Glutamatergic neuron (in vitro differentiated cells): ENCODE data around the gene OSBPL8. TPM values are rescaled to one million over a fixed set of nuclear protein-coding genes. Genes with fewer than 3 reads are reported as not detected.

Experiments
- DNase-seq: peaks from one replicate; pipeline ENCODE4 v3.0.0; 2022
- H3K27ac Mint-ChIP-seq: one replicate; pipeline ENCODE4 v1.8.0; 2020; ENCODE audit warnings: mild to moderate bottlenecking, mixed read lengths, inconsistent platforms; ENCODE audit not compliant: unreplicated experiment
- H3K27me3 Mint-ChIP-seq: one replicate; pipeline ENCODE4 v1.8.0; 2020; ENCODE audit warnings: mild to moderate bottlenecking, moderate library complexity, mixed read lengths, inconsistent platforms; ENCODE audit not compliant: unreplicated experiment
- H3K36me3 Mint-ChIP-seq: one replicate; pipeline ENCODE4 v1.8.0; 2020; ENCODE audit warnings: mild to moderate bottlenecking, mixed read lengths, inconsistent platforms; ENCODE audit not compliant: unreplicated experiment
- H3K4me1 Mint-ChIP-seq: one replicate; pipeline ENCODE4 v1.8.0; 2020; ENCODE audit warnings: mild to moderate bottlenecking, low read depth, mixed read lengths, inconsistent platforms; ENCODE audit not compliant: unreplicated experiment
- H3K4me3 Mint-ChIP-seq: one replicate; pipeline ENCODE4 v1.8.0; 2020; ENCODE audit warnings: mild to moderate bottlenecking, mixed read lengths, inconsistent platforms; ENCODE audit not compliant: unreplicated experiment
- H3K9me3 Mint-ChIP-seq: one replicate; pipeline ENCODE4 v1.8.0; 2020; ENCODE audit warnings: mild to moderate bottlenecking, moderate library complexity, mixed read lengths, inconsistent platforms; ENCODE audit not compliant: unreplicated experiment
- total RNA-seq: library from RNA; stranded (reverse); fragmentation: NEBNext Ultra II Directional; extraction: Animal tissue kit (Norgen Biotek cat#: 25700); gene quantifications from one replicate; pipeline ENCODE4 v1.2.1, GENCODE V29; 2021; ENCODE audit not compliant: unreplicated experiment
- TF ChIP-seq, protein P1 (sequence below): fragments of 200-600 bp; sonication (generic); IDR thresholded peaks from one replicate; pipeline ENCODE4 v1.5.0; 2021; ENCODE audit not compliant: partially characterized antibody, unreplicated experiment

Gene OSBPL8
- total RNA-seq, 1 donor from 2014 or later: 162 TPM

DNA sequence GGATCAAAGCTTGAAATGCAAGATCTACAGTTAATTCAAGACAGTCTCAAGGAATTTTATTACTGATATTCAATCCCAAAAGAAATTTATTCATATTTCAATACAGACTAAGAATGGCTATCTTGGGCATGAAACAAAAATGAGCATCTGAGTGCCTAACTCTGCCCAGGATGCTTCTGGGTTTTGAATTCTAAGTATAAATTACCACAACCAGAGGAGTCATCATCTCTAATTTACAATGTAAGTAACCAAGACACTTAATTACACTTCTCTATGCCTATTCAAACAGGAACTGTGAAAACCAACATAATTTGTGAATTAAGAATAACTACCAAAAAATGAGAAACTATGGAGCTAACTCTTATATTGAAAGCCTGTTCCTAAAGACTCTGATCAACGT is 14.1 kb downstream of the OSBPL8 start:
- TF ChIP-seq, protein P1, sequence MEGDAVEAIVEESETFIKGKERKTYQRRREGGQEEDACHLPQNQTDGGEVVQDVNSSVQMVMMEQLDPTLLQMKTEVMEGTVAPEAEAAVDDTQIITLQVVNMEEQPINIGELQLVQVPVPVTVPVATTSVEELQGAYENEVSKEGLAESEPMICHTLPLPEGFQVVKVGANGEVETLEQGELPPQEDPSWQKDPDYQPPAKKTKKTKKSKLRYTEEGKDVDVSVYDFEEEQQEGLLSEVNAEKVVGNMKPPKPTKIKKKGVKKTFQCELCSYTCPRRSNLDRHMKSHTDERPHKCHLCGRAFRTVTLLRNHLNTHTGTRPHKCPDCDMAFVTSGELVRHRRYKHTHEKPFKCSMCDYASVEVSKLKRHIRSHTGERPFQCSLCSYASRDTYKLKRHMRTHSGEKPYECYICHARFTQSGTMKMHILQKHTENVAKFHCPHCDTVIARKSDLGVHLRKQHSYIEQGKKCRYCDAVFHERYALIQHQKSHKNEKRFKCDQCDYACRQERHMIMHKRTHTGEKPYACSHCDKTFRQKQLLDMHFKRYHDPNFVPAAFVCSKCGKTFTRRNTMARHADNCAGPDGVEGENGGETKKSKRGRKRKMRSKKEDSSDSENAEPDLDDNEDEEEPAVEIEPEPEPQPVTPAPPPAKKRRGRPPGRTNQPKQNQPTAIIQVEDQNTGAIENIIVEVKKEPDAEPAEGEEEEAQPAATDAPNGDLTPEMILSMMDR: no peak
- no peaks in the 10 kb centered on the region for H3K36me3 Mint-ChIP-seq
- no peak overlapping the region for H3K27ac Mint-ChIP-seq
- no peaks in the 10 kb centered on the region for H3K27me3 Mint-ChIP-seq
- H3K4me1 Mint-ChIP-seq: peaks cover 24% of the 10 kb centered on the region
- no peak for DNase-seq
- peaks cover 2% of the 10 kb centered on the region for H3K9me3 Mint-ChIP-seq
- no peak overlapping the region for H3K4me3 Mint-ChIP-seq

DNA sequence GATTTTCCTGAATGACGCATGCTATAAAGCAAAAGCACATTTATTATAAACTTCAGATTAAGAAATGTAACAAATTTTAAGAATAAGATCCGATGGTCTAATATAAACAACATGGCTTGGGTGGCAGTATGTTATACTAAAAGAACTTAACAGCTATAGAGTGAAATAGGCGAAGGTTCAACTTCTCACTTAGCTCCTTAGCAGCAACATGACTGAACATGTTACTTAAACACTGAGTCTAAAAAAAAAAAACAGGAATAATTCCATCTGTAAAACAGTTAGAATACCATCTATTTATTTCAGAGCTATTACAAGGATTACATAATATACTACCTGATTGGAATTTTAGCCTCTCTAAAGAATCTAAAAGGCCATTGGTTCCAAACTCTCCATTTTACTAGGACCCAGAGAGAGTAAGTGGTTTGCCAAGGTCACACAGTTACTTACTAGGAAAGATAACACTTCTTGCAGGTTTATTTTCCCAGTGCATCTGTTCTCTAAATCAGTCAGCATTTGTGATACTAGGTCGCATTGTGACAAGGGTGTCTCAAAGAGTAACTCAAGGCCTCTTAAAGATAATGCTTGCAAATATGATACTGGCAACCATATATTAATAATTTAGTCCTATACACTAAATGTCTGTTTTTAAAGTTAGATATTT is 14.8 kb downstream of the OSBPL8 start:
- TF ChIP-seq, protein P1: no peak
- H3K9me3 Mint-ChIP-seq: peaks cover 2% of the 10 kb centered on the region
- DNase-seq: no peak
- no peaks in the 10 kb centered on the region for H3K36me3 Mint-ChIP-seq
- H3K4me3 Mint-ChIP-seq: no peak overlapping the region
- peaks cover 24% of the 10 kb centered on the region for H3K4me1 Mint-ChIP-seq
- H3K27me3 Mint-ChIP-seq: no peaks in the 10 kb centered on the region
- no peak overlapping the region for H3K27ac Mint-ChIP-seq

DNA sequence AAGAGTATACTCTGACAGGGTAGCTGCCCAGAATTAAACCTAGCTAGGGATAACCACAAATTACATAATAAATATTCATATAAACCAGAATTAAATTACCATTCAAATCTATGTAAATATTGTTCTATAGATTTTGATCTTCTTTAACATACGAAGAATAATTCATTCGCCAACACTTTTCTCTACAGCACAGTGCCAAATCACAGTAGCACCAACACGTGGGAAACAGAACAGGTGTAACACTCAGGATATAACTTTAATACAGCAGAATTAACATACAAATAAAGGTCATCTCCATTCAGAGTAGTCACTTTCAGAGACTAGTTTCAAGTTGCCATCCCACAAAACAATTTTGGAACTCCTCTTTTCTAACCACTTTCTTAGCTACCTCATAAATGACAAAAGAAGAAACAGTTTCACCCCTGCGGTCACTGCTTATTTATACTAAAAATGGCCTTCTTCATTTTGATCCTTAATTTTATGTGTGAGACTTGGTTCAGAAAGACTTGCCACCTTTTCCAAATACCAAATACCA is 15.7 kb downstream of the OSBPL8 start:
- H3K4me1 Mint-ChIP-seq: peaks cover 21% of the 10 kb centered on the region
- H3K27me3 Mint-ChIP-seq: no peaks in the 10 kb centered on the region
- H3K36me3 Mint-ChIP-seq: no peaks in the 10 kb centered on the region
- H3K27ac Mint-ChIP-seq: no peak overlapping the region
- no peak overlapping the region for H3K4me3 Mint-ChIP-seq
- TF ChIP-seq, protein P1: no peak
- no peak for DNase-seq
- peaks cover 2% of the 10 kb centered on the region for H3K9me3 Mint-ChIP-seq

DNA sequence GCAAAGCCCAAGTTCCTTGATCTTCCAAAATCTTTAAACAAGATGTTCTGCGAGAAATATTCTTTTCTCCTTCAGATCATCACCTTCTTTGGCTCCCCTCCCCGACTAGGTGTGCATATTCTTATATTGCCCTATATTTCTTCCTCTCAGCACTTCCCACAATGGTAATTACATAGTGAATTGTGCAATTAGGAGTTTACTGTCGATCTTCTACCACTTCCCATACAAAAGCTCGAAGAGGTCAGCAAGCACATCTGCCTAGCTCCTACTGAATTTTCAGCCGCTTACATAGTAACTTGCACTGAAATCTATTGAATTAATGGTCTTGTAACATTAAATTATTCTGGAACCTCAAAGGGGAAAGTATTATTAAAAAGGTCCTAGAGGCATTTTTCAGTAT is 16.7 kb downstream of the OSBPL8 start:
- no peak overlapping the region for H3K4me3 Mint-ChIP-seq
- H3K27me3 Mint-ChIP-seq: no peaks in the 10 kb centered on the region
- TF ChIP-seq, protein P1: no peak
- no peaks in the 10 kb centered on the region for H3K36me3 Mint-ChIP-seq
- H3K27ac Mint-ChIP-seq: no peak overlapping the region
- H3K4me1 Mint-ChIP-seq: peaks cover 13% of the 10 kb centered on the region
- H3K9me3 Mint-ChIP-seq: peaks cover 2% of the 10 kb centered on the region
- no peak for DNase-seq

DNA sequence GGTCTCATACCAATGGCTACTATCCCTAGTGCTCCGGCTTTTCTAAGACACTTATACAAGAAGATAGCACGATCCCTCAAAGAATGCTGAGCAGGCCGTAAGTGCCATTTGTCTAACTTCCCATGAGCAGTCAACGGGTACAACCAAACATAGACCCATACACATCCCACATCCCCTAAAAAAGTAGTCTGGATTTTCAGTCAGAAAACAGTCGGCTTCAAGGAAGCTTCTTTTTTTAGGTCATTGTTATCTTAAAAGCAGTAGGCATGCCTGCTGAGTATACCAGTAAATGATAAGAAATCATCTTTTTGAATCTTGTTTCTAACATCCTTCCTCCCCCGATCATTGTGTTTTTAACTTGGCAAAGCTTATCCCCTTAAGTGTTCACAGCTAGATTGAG is 19.8 kb downstream of the OSBPL8 start:
- Mint-ChIP-seq H3K4me3 (no peak overlapping the region), H3K27ac (no peak overlapping the region), H3K4me1 (no peaks in the 10 kb centered on the region), H3K27me3 (no peaks in the 10 kb centered on the region), H3K36me3 (no peaks in the 10 kb centered on the region), H3K9me3 (peaks cover 2% of the 10 kb centered on the region)
- TF ChIP-seq, protein P1: no peak
- no peak for DNase-seq
